IMR-90 (cell line): ENCODE measurements around the gene GTF2F1. TPM values are rescaled to one million over a fixed set of nuclear protein-coding genes. Genes with fewer than 3 reads are reported as not detected.
A peak's percentile ranks its signal among the peaks of the same experiment; 100 is the strongest.

Experiments used
- ATAC-seq: fragments of 200-7000 bp; cut with Tn5 transposase; 2 replicates; pipeline ENCODE4 v1.9.1; 2020; ENCODE audit warnings: low read depth, mild to moderate bottlenecking, moderate library complexity
- BruUV-seq: library from RNA; stranded (reverse); fragments of 400-500 nt; replicated peaks from 2 replicates; lab custom pipeline; 2021; lab: Mats Ljungman, UMichigan
- CTCF ChIA-PET: fragments of 300-600 bp; formaldehyde crosslinking; extraction: SDS; loops from one replicate; lab custom pipeline; 2021; ENCODE audit warnings: antibody characterized with exemption; lab: Yijun Ruan, JAX
- POLR2A ChIA-PET: fragments of 300-600 bp; sonication (Branson Sonifier 250); formaldehyde crosslinking; loops from one replicate; lab custom pipeline; 2022; ENCODE audit warnings: antibody characterized with exemption; ENCODE audit not compliant: unreplicated experiment; lab: Charles Lee
- DNase-seq: peaks from one replicate; pipeline ENCODE4 v3.0.0; 2013
- H2AFZ ChIP-seq: replicated peaks from 2 replicates; pipeline ENCODE3; 2013; ENCODE audit warnings: low read length, mild to moderate bottlenecking; ENCODE audit not compliant: poor library complexity
- H2AK5ac ChIP-seq: 2 replicates; pipeline ENCODE4 v1.6.1; 2013; ENCODE audit warnings: low read depth, low read length, inconsistent platforms
- H2AK9ac ChIP-seq: replicated peaks from 2 replicates; pipeline ENCODE3; 2013; ENCODE audit warnings: mild to moderate bottlenecking, low read depth, low read length, moderate library complexity; ENCODE audit not compliant: poor library complexity
- H2BK120ac ChIP-seq: 2 replicates; pipeline ENCODE4 v1.6.1; 2013; ENCODE audit warnings: low read depth, low read length, inconsistent platforms
- H2BK15ac ChIP-seq: 3 replicates; pipeline ENCODE4 v1.6.1; 2013; ENCODE audit warnings: low read depth, low read length, inconsistent platforms
- H2BK20ac ChIP-seq: 2 replicates; pipeline ENCODE4 v1.6.1; 2013; ENCODE audit warnings: low read depth, mild to moderate bottlenecking, inconsistent platforms, low read length, moderate library complexity
- H2BK5ac ChIP-seq: 2 replicates; pipeline ENCODE4 v1.6.1; 2013; ENCODE audit warnings: mild to moderate bottlenecking, low read depth, low read length, inconsistent platforms; ENCODE audit not compliant: poor library complexity, severe bottlenecking
- H3K14ac ChIP-seq: replicated peaks from 2 replicates; pipeline ENCODE4 v1.6.1; 2013; ENCODE audit warnings: low read depth, low read length, inconsistent platforms
- H3K18ac ChIP-seq: 2 replicates; pipeline ENCODE4 v1.6.1; 2013; ENCODE audit warnings: low read depth, low read length, control low read depth
- H3K23ac ChIP-seq: 2 replicates; pipeline ENCODE4 v1.6.1; 2013; ENCODE audit warnings: low read depth, low read length, inconsistent platforms
- H3K27ac ChIP-seq: 2 replicates; pipeline ENCODE4 v1.5.1; 2013; ENCODE audit warnings: mild to moderate bottlenecking, control low read depth, low read length; ENCODE audit not compliant: insufficient read depth
- H3K27me3 ChIP-seq: 2 replicates; pipeline ENCODE4 v1.6.1; 2013; ENCODE audit warnings: low read length; ENCODE audit not compliant: control insufficient read depth, insufficient read depth
- H3K36me3 ChIP-seq: 2 replicates; pipeline ENCODE4 v1.6.1; 2013; ENCODE audit warnings: low read length, mixed read lengths; ENCODE audit not compliant: control insufficient read depth, insufficient read depth
- H3K4ac ChIP-seq: 2 replicates; pipeline ENCODE4 v1.6.1; 2013; ENCODE audit warnings: low read depth, low read length, inconsistent platforms
- H3K4me1 ChIP-seq: 2 replicates; pipeline ENCODE4 v1.6.1; 2013; ENCODE audit warnings: low read length, mixed read lengths; ENCODE audit not compliant: control insufficient read depth, insufficient read depth
- H3K4me2 ChIP-seq: 2 replicates; pipeline ENCODE4 v1.6.1; 2013; ENCODE audit warnings: low read depth, mild to moderate bottlenecking, control low read depth, low read length, moderate library complexity
- H3K4me3 ChIP-seq: 2 replicates; pipeline ENCODE4 v1.5.1; 2013; ENCODE audit warnings: low read depth, mild to moderate bottlenecking, control low read depth, low read length, moderate library complexity; ENCODE audit not compliant: insufficient read depth
- H3K56ac ChIP-seq: 2 replicates; pipeline ENCODE4 v1.6.1; 2013; ENCODE audit warnings: low read length, inconsistent platforms; ENCODE audit not compliant: insufficient read depth; ENCODE audit errors: extremely low read depth
- H3K79me1 ChIP-seq, 2 experiments: 2 replicates each; pipeline ENCODE4 v1.6.1; 2013; ENCODE audit warnings: low read length in 2 of 2, inconsistent platforms in 1 of 2, low read depth in 1 of 2
- H3K9ac ChIP-seq: 2 replicates; pipeline ENCODE4 v1.6.1; 2013; ENCODE audit warnings: low read depth, low read length, control low read depth
- H3K9me1 ChIP-seq: 2 replicates; pipeline ENCODE4 v1.6.1; 2013; ENCODE audit warnings: low read length, inconsistent platforms; ENCODE audit not compliant: insufficient read depth
- H3K9me3 ChIP-seq: 2 replicates; pipeline ENCODE4 v1.6.1; 2013; ENCODE audit warnings: low read length; ENCODE audit not compliant: control insufficient read depth, insufficient read depth
- H4K20me1 ChIP-seq: 2 replicates; pipeline ENCODE4 v1.6.1; 2013; ENCODE audit warnings: low read length, inconsistent platforms; ENCODE audit not compliant: insufficient read depth
- H4K5ac ChIP-seq: 2 replicates; pipeline ENCODE4 v1.6.1; 2013; ENCODE audit warnings: mild to moderate bottlenecking, low read depth, low read length, control low read depth
- H4K8ac ChIP-seq, 2 experiments: 2 replicates each; pipeline ENCODE4 v1.6.1; 2013; ENCODE audit warnings: low read depth in 2 of 2, low read length in 2 of 2, control low read depth in 1 of 2, inconsistent platforms in 1 of 2
- H4K91ac ChIP-seq: 2 replicates; pipeline ENCODE4 v1.6.1; 2013; ENCODE audit warnings: low read depth, low read length, inconsistent platforms; ENCODE audit not compliant: insufficient read depth
- CEBPB ChIP-seq: IDR thresholded peaks from 2 replicates; pipeline ENCODE4 v1.6.1; 2012; ENCODE audit warnings: low read depth, low read length, improper control_type of control experiment
- MAZ ChIP-seq: IDR thresholded peaks from 2 replicates; pipeline ENCODE4 v1.6.1; 2012; ENCODE audit warnings: low read depth, mild to moderate bottlenecking, low read length, improper control_type of control experiment, moderate library complexity, borderline replicate concordance
- MXI1 ChIP-seq: IDR thresholded peaks from 2 replicates; pipeline ENCODE4 v1.6.1; 2012; ENCODE audit warnings: low read depth, mild to moderate bottlenecking, low read length, moderate library complexity, borderline replicate concordance
- RAD21 ChIP-seq: IDR thresholded peaks from 2 replicates; pipeline ENCODE4 v1.6.1; 2012; ENCODE audit warnings: low read length, improper control_type of control experiment
- WGBS, 2 experiments: methylation state at CpG; one replicate each; pipeline versions ENCODE4 v1.1.5 to v1.1.7; 2013; ENCODE audit warnings: missing lambda C conversion rate in 2 of 2; ENCODE audit not compliant: insufficient read length in 1 of 2; ENCODE audit errors: extremely low coverage in 2 of 2; 5-methylcytosine and 5-hydroxymethylcytosine counted together
- dilution Hi-C: fragments of 300-500 bp; cut with HindIII; formaldehyde crosslinking; loops from one replicate; pipeline ENCODE4 v1.14.3; 2018; ENCODE audit warnings: low sequenced_read_pairs; ENCODE audit not compliant: unreplicated experiment
- in situ Hi-C: fragments of 300-500 bp; cut with MboI; formaldehyde crosslinking; loops from 3 replicates; pipeline ENCODE4 v1.14.3; 2019; ENCODE audit warnings: low sequenced_read_pairs, inconsistent platforms, mixed read lengths
- intact Hi-C: fragments of 100-400 bp; cut with micrococcal nuclease; formaldehyde crosslinking; loops from 2 replicates; pipeline ENCODE4 v1.10.0; 2022
- polyA plus RNA-seq, 3 experiments: library from polyadenylated mRNA; depleted of rRNA; stranded (reverse); fragments of >200 nt; gene quantifications; 2 replicates each; pipeline ENCODE4 v1.2.3, GENCODE V29; 2012; ENCODE audit warnings: low replicate concordance in 1 of 3
- total RNA-seq: library from RNA; depleted of rRNA; stranded (reverse); fragments of >200 nt; gene quantifications from 2 replicates; pipeline ENCODE4 v1.2.3, GENCODE V29; 2012
- TF ChIP-seq, protein P1 (sequence below): conservative IDR thresholded peaks from 2 replicates; pipeline ENCODE4 v1.5.1; 2012; ENCODE audit warnings: mild to moderate bottlenecking, low read depth, low read length, improper control_type of control experiment

The GTF2F1 gene
- total and polyA plus RNA-seq, 2 of the 4 experiments (the other 2 are of a cell fraction), result 43.7 to 51.4 TPM

DNA sequence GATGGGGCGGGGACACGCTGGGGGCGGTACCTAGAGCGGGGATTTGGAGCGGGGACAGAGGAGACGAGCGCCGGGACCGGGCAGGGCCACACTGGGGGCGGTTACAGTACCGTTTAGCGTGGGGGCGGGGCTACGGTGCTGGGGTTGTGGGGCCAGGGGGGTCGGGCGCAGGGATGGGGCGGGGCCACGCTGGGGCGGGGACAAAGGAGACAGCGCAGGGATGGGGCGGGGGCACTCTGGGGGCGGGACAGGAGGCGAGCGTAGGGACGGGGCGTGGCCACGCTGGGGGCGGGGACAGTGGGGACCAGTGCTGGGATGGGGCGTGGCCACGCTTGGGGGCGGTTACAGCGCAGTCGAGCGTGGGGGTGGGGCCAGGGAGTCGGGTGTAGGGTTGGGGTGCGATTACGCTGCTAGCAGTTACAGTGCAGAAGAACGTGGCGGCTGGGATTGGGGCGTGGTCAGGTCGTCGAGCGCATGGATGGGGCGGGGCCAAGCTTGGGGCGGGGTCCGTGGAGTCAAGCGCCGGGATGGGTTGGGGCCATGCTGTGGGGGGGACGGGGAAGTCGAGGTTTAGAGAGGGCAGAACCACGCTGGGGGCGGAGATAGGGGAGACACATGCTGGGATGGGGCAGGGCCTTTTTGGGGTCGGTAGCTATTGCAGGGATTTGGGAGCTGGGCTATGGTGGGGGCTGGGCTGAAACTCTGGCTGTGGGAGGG lies 19.7 kb downstream of the GTF2F1 start:
- TF ChIP-seq RAD21 (no peak), MXI1 (peak; percentile 43; the same call in 1 of the 2 replicates), MAZ (peak; percentile 71), CEBPB (no peak)
- TF ChIP-seq, protein P1, sequence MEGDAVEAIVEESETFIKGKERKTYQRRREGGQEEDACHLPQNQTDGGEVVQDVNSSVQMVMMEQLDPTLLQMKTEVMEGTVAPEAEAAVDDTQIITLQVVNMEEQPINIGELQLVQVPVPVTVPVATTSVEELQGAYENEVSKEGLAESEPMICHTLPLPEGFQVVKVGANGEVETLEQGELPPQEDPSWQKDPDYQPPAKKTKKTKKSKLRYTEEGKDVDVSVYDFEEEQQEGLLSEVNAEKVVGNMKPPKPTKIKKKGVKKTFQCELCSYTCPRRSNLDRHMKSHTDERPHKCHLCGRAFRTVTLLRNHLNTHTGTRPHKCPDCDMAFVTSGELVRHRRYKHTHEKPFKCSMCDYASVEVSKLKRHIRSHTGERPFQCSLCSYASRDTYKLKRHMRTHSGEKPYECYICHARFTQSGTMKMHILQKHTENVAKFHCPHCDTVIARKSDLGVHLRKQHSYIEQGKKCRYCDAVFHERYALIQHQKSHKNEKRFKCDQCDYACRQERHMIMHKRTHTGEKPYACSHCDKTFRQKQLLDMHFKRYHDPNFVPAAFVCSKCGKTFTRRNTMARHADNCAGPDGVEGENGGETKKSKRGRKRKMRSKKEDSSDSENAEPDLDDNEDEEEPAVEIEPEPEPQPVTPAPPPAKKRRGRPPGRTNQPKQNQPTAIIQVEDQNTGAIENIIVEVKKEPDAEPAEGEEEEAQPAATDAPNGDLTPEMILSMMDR, result no peak
- H4K5ac ChIP-seq, result peak overlapping the region; percentile 52; the same call in 1 of the 2 replicates
- H2BK120ac ChIP-seq, result no peak overlapping the region
- H3K9me1 ChIP-seq, result peaks cover 13% of the 10 kb centered on the region
- H2BK20ac ChIP-seq, result no peak overlapping the region
- ATAC-seq, result peak; percentile 86
- H3K56ac ChIP-seq, result peak overlapping the region; percentile 10; the same call in 1 of the 2 replicates
- no TSS peak for BruUV-seq
- no peaks in the 10 kb centered on the region for H3K27me3 ChIP-seq
- dilution Hi-C loops, result no loop called here
- peak overlapping the region; percentile 79 for H3K27ac ChIP-seq
- peak overlapping the region; percentile 98 for H2AK5ac ChIP-seq
- peak overlapping the region; percentile 100 for H2AK9ac ChIP-seq
- H3K18ac ChIP-seq, result peak overlapping the region; percentile 5; the same call in 1 of the 2 replicates
- 0% methylated on average over 15 of the region's 53 CpGs; no CpG with 5 or more reads in 1 of the 2 experiments for WGBS, 2 experiments
- H4K91ac ChIP-seq, result peak overlapping the region; percentile 57
- peaks cover 7 to 14% of the 10 kb centered on the region in 2 experiments; a peak in 3 of 4 replicates for H3K79me1 ChIP-seq
- H3K4me2 ChIP-seq, result peak overlapping the region; percentile 88
- in situ Hi-C loops, result no loop called here
- intact Hi-C loops, result loop anchor here (1.0 to 2.0 kb wide), 2 partner anchors 20 to 364 kb away; partner anchors contain the start of genes GPR108 and GTF2F1
- ChIA-PET POLR2A (interaction anchor here (1.0 kb wide), 1 partner anchor 11 kb away, joined by 8 read pairs; the partner anchor contains the start of gene CLPP), CTCF (interaction anchor here (0.6 kb wide), 1 partner anchor 121 kb away, joined by 4 read pairs; no protein-coding TSS in a partner anchor)
- DNase-seq, result peak; percentile 98
- H4K8ac ChIP-seq, result peak overlapping the region; percentile 89 to 94; a peak in 3 of 4 replicates
- H3K23ac ChIP-seq, result no peak overlapping the region
- peaks cover 8% of the 10 kb centered on the region; the same call in 1 of the 2 replicates for H3K36me3 ChIP-seq
- H3K4me1 ChIP-seq, result peaks cover 9% of the 10 kb centered on the region
- H3K4me3 ChIP-seq, result peak overlapping the region; percentile 79
- no peaks in the 10 kb centered on the region for H3K9me3 ChIP-seq
- peak overlapping the region; percentile 20; the same call in 1 of the 3 replicates for H2BK15ac ChIP-seq
- H4K20me1 ChIP-seq, result no peaks in the 10 kb centered on the region
- H2BK5ac ChIP-seq, result peak overlapping the region; percentile 87
- H2AFZ ChIP-seq, result peak overlapping the region; percentile 100
- H3K14ac ChIP-seq, result peak overlapping the region; percentile 95
- H3K4ac ChIP-seq, result peak overlapping the region; percentile 88
- peak overlapping the region; percentile 68 for H3K9ac ChIP-seq
